Measurements from ENCODE around the gene AGFG2. TPM values are rescaled to one million over a fixed set of nuclear protein-coding genes. Genes with fewer than 3 reads are reported as not detected.

AGFG2 gene
- total RNA-seq, 2 experiments from 2014 or later = 60.9 to 62.5 TPM

DNA sequence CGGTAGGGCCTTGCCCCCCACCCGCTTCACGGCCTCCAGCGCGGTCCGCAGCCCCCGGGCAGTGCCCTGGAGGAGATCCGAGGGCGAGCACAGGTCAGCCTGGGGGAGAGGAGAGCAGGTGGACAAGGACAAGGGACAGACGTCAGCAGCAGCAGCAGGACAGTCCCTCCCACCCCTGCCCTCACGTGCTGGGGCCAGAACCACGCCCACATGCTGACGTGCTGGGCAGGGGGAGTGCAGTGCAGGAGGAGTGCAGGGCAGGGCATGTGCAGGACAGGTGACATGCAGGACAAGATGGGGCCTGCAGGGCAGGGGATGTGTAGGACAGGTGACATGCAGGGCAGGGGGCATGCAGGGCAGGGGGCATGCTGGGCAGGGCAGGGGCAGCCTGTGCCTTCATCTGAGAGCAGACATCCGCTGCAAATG, 36.2 kb downstream of the AGFG2 start:
- ChIA-PET POLR2A (no interaction called here), CTCF (interaction anchor here (0.9 kb wide), 1 partner anchor 10 kb away, joined by 3 read pairs; no protein-coding TSS in a partner anchor)
- H3K4me3 Mint-ChIP-seq = no peak overlapping the region
- H3K9me3 Mint-ChIP-seq = no peaks in the 10 kb centered on the region
- no peaks in the 10 kb centered on the region for H3K27me3 Mint-ChIP-seq
- peaks cover 9% of the 10 kb centered on the region for H3K4me1 Mint-ChIP-seq (ENCODE audit: low read depth)
- DNase-seq = no peak
- peaks cover 25% of the 10 kb centered on the region for H3K36me3 Mint-ChIP-seq
- H3K27ac Mint-ChIP-seq = no peak overlapping the region
- intact Hi-C loops (cut with micrococcal nuclease) = no loop called here

DNA sequence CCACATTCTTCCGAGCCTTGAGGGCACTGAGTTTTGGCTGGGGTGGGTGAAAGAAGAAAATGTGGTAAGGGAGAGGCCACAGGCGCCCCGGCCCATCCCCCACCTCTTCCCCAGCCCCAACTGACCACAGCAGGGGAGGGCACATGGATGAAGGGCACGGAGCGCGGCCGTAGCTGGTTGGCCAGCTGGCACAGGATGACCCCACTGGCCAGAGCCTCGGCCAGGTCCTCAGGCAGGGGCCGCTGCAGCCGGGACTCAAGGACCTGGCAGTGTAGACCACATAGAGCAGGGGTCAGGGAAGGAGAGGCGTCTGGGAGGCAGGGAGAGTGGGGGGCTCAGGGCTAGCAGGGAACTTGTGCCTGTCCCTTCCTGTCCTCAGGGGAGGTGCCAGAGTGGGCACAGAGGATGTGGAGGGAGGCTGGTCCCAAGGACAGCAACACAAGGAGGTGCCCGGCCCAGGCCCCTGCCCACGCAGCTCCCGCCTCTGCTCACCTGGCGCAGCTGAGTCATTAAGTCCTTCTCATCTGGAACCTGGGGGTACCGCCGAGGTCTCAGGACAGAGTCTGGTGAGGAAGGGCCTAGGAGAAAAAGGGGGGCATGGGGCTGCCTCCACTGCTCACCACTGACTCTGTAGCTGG, 36.9 kb downstream of the AGFG2 start:
- no peak overlapping the region for H3K27ac Mint-ChIP-seq
- H3K4me1 Mint-ChIP-seq (ENCODE audit: low read depth) = peaks cover 6% of the 10 kb centered on the region
- H3K4me3 Mint-ChIP-seq = no peak overlapping the region
- no peak for DNase-seq
- peaks cover 25% of the 10 kb centered on the region for H3K36me3 Mint-ChIP-seq
- intact Hi-C loops (cut with micrococcal nuclease) = no loop called here
- ChIA-PET POLR2A (no interaction called here), CTCF (no interaction called here)
- H3K27me3 Mint-ChIP-seq = no peaks in the 10 kb centered on the region
- H3K9me3 Mint-ChIP-seq = no peaks in the 10 kb centered on the region

DNA sequence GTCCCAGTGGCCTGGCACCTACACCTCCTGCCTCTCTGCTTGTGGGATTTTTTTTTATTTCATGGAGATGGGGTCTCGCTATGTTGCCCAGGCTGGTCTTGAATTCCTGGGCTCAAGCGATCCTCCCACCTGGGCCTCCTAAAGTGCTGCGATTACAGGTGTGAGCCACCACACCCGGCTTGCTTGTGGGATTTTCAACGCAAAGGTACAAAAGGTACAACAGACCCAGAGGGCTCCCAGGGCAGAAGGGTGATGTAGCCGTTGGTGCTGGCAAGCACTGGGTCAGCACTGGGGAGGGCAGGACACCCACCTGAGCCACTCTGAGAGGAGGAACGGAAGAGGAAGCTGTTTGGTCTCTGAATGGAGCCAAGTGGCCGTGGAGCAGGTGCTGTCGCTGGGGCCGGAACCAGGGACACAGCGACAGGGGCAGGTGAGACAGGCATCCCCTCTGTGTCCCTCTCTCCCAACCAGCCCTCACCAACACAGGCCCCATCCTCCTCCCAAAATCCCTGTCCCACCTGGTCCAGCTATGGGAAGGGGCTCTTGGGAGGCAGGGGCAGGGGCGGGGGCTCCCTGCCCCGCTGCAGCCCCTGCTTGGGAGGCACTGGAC, 37.5 kb downstream of the AGFG2 start:
- CTCF ChIA-PET = no interaction called here

DNA sequence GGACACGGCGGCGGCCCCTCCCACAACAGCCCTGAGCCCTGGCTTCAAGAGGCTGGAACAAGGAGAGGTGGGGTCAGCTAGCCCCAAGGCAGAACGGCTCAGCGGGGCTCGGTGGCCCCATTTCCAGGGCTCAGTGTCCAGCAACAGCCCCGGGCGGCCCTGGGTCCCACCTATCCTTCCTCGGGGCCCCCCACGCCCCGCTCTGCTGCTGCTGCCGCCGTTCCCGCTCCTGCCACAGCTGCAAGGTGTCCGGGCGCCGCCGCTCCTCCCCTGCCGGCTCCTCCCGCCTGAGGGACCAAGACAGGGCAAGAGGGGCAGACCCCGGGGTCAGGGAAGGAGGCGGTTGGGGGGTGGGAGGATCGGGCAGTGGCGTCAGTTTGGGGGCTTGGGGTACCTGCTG, 38.1 kb downstream of the AGFG2 start:
- Mint-ChIP-seq H3K36me3 (peaks cover 31% of the 10 kb centered on the region), H3K4me1 (ENCODE audit: low read depth) (peaks cover 1% of the 10 kb centered on the region), H3K4me3 (no peak overlapping the region), H3K9me3 (no peaks in the 10 kb centered on the region), H3K27ac (no peak overlapping the region), H3K27me3 (no peaks in the 10 kb centered on the region)
- no peak for DNase-seq
- intact Hi-C loops (cut with micrococcal nuclease) = no loop called here
- ChIA-PET CTCF (interaction anchor here (1.3 kb wide), 1 partner anchor 129 kb away, joined by 5 read pairs; the partner anchor contains the start of gene POP7), POLR2A (no interaction called here)

More for the DNA sequence above, 37.5 kb downstream of the AGFG2 start:
- no peak overlapping the region for H3K27ac Mint-ChIP-seq
- intact Hi-C loops (cut with micrococcal nuclease) = no loop called here
- H3K27me3 Mint-ChIP-seq = no peaks in the 10 kb centered on the region
- DNase-seq = no peak
- H3K4me1 Mint-ChIP-seq (ENCODE audit: low read depth) = peaks cover 6% of the 10 kb centered on the region
- POLR2A ChIA-PET = no interaction called here
- H3K36me3 Mint-ChIP-seq = peaks cover 30% of the 10 kb centered on the region
- no peak overlapping the region for H3K4me3 Mint-ChIP-seq
- no peaks in the 10 kb centered on the region for H3K9me3 Mint-ChIP-seq

DNA sequence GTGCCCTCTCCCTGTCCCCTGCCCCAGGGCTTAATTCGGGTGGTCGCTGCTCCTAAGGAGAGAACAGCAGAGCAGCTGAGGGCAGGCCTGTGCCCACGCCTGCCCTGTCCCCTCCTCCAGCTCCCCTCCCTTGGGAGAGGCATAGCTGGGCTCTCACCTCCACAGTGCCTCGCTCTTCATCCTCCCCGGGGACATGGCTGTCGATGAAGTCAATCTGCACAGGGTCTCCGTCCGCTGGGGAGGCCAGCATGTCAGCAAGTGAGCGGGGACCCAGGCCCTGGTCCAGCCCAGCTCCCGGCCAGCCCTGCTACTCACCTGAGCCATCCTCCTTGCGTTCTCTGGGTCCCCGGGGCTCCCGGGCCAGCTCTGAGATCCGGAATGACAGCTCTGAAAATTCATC, 38.5 kb downstream of the AGFG2 start:
- ChIA-PET POLR2A (no interaction called here), CTCF (interaction anchor here (1.3 kb wide), 1 partner anchor 128 kb away, joined by 5 read pairs; the partner anchor contains the start of gene POP7)
- no peaks in the 10 kb centered on the region for H3K9me3 Mint-ChIP-seq
- no peak overlapping the region for H3K4me3 Mint-ChIP-seq
- H3K27ac Mint-ChIP-seq = no peak overlapping the region
- intact Hi-C loops (cut with micrococcal nuclease) = no loop called here
- peaks cover 4% of the 10 kb centered on the region for H3K4me1 Mint-ChIP-seq (ENCODE audit: low read depth)
- DNase-seq = no peak
- no peaks in the 10 kb centered on the region for H3K27me3 Mint-ChIP-seq
- peaks cover 33% of the 10 kb centered on the region for H3K36me3 Mint-ChIP-seq

DNA sequence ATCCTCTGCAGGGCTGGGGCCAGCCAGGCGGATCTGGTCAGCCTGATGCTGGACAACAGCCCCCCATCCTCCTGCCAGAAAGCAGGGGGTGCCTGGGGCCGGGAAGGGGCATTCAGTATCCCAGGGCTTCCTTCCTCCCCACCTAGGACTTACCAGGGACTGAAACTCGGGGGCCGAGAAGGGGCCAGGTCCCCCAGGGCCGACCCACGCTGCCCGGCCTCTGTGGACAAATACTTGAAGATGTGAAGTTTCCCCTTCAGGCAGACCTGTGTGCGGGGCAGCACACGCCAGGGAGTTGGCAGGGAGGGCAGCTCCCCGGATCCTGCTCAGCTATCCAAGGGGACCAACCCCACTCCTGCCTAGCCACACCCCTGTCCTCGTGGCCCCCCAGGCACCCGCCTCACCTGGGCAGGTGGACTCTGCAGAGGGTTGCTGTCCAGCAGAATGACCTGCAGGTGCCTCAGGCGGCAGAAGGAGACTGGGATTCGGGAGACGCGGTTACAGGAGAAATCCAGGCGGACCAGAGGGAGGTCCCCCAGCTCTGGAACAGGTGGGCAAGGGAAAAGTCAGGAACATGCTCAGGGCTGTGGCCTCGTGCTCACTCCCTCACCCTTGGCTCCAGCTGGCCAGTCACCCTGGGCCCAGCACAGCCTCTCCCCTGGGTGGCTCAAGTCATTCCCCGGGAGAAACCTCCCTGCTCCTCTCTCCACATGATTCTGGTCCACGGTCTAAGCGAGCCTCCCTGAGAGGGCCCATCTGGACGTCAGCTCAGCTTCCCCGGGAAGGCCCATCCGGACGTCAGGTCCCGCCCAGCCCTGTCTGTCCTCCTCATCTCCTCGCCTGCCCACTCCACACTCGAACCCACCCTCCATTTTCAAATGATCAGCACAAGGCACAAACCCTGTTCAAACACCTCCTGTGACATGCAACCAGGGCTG, 39.5 kb downstream of the AGFG2 start:
- Mint-ChIP-seq H3K27ac (no peak overlapping the region), H3K27me3 (no peaks in the 10 kb centered on the region), H3K4me3 (no peak overlapping the region), H3K4me1 (ENCODE audit: low read depth) (peaks cover 15% of the 10 kb centered on the region), H3K36me3 (peaks cover 34% of the 10 kb centered on the region), H3K9me3 (no peaks in the 10 kb centered on the region)
- intact Hi-C loops (cut with micrococcal nuclease) = no loop called here
- POLR2A ChIA-PET = no interaction called here
- no peak for DNase-seq
- CTCF ChIA-PET = interaction anchor here (0.9 to 1.3 kb wide), 2 partner anchors 13 to 127 kb away, joined by 3 to 5 read pairs; partner anchors contain the start of gene POP7

DNA sequence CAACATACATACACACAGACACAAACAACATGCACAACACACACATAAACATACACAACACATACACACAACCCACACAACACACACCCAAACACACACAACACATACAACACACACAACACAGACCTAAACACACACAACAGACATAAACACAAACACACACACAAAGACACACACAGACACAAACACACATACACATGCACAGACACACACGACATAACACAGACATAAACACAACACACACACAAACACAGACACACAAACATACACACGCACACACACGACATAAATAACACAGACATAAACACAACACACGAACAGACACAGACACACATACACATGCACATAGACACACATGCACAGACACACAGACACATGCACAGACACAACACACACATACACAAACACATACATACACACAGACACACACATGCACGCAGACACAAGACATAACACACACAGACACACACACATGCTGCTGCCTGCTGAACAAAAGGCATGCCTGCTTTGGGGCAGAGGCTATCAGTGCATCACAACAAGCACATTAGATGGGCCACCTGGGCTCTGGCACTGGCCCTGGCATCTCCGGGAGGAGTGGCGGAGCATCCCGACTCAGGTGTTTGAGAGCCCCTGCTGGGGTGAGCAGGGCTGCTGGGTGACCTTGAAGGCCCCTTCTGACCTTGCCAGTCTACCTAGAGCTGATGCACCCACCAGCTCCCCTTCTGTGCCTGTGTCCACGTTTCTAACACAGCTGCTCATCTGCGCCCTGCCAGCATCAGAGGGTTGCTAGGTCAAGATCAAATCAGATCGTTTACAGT, 41.7 kb downstream of the AGFG2 start:
- intact Hi-C loops (cut with micrococcal nuclease) = no loop called here

DNA sequence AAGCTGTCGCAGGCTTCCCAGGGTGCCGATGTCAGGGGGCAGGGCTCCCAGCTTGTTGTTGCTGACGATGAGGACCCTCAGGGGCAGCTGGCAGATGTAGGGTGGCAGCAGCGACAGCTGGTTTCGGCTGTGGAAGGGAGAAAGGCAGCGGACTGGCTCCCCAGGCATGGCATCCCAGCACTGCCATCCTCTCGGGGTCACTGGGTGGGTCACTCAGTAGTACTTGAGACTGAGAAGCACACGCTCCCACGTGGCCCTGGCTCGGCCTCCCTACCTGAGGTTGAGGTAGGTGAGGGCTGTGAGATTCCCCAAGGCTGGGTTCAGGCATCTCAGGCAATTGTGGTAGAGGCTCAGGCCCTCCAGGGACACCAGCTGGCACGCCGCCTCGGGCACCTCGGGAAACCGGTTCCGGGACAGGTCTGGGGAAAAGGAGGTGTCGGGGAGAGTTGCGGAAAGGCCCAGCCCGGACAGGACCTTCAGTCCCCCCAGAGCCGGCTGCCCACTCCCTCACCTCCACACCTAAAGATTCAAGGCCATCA, 43.1 kb downstream of the AGFG2 start:
- H3K27ac Mint-ChIP-seq = peak overlapping the region; percentile 98
- H3K9me3 Mint-ChIP-seq = no peaks in the 10 kb centered on the region
- peaks cover 19% of the 10 kb centered on the region for H3K36me3 Mint-ChIP-seq
- peaks cover 2% of the 10 kb centered on the region for H3K27me3 Mint-ChIP-seq
- DNase-seq = no peak
- H3K4me3 Mint-ChIP-seq = no peak overlapping the region
- ChIA-PET CTCF (interaction anchor here (1.0 to 1.8 kb wide), 3 partner anchors 18 to 123 kb away, joined by 3 to 9 read pairs (median 7); no protein-coding TSS in a partner anchor), POLR2A (no interaction called here)
- H3K4me1 Mint-ChIP-seq (ENCODE audit: low read depth) = peaks cover 20% of the 10 kb centered on the region
- intact Hi-C loops (cut with micrococcal nuclease) = no loop called here

More for the DNA sequence above, 41.7 kb downstream of the AGFG2 start:
- POLR2A ChIA-PET = no interaction called here
- H3K9me3 Mint-ChIP-seq = no peaks in the 10 kb centered on the region
- no peaks in the 10 kb centered on the region for H3K27me3 Mint-ChIP-seq
- no peak for DNase-seq
- H3K36me3 Mint-ChIP-seq = peaks cover 24% of the 10 kb centered on the region
- H3K27ac Mint-ChIP-seq = no peak overlapping the region
- CTCF ChIA-PET = interaction anchor here (1.8 kb wide), 1 partner anchor 16 kb away, joined by 9 read pairs; no protein-coding TSS in a partner anchor
- no peak overlapping the region for H3K4me3 Mint-ChIP-seq
- H3K4me1 Mint-ChIP-seq (ENCODE audit: low read depth) = peaks cover 20% of the 10 kb centered on the region

DNA sequence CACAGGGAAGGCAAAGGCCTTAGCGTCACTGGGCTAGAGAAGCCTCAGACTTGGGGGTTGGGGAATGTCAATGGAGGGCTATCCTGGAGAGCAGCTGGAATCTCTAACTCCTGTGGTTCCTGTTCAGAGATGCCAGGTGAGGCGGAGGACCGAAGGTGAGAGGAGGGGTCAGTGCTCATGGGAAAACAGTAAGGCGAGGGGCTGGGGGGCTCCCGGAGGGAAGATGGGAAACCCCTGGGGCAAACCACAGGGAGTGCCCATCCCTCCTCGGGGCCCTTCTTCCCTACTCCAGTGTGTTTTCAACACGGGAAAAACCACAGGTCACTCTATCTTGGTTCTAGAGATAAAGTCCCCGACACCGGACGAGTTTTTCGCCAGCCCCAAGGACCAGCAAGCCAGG, 43.6 kb downstream of the AGFG2 start:
- Mint-ChIP-seq H3K27me3 (peaks cover 2% of the 10 kb centered on the region), H3K4me1 (ENCODE audit: low read depth) (peaks cover 20% of the 10 kb centered on the region), H3K36me3 (peaks cover 17% of the 10 kb centered on the region), H3K9me3 (no peaks in the 10 kb centered on the region), H3K27ac (peak overlapping the region; percentile 98), H3K4me3 (no peak overlapping the region)
- ChIA-PET POLR2A (no interaction called here), CTCF (interaction anchor here (1.4 to 4.6 kb wide), 4 partner anchors 11 to 100 kb away, joined by 3 to 30 read pairs (median 14); no protein-coding TSS in a partner anchor)
- no peak for DNase-seq
- intact Hi-C loops (cut with micrococcal nuclease) = loop anchor here (1.0 kb wide), 1 partner anchor 36 kb away; no protein-coding TSS in a partner anchor

DNA sequence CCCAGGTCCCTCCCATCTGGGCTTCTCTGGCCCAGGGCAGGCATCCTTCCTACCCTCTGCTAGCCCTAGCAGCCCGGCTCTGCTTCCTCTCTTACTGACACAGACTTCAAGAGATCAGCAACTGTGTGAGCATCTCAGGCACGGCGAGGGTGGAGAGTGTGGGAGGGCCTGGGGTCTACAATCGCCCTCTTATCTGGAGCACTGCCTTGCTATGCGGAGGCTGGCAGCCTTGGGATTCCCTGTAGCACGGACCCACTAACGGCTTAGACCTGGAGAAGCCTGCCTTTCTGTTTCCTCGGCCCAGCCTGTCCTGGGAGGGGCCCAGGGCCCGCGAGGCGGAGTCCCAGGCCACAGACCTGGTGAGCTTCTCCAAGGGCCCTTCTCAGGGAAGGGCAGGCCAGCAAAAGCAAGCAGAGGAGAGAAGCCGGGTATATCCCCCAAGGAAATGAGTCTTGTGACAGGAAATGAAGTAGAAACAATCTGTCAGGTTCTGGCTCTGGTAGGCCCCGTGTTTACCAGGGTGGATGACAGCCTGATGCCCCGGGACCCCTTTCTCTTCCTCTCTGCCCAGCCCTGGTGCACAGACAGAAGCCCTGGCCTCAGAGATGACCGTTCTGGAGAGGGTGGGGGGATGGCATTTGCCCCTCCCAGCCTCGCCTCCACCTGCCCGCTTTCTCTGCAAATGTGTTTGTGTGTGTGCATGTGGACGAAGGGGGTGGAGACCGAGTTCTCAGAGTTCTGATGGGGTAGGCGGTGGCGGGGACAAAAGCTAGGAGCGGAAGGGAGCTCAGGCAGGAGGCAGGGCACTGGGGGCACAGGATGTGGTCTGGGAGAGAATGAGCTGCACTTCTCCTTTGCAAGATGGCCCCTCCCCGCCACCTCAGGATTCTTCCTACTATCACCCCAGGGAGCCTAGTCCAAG, 44.4 kb downstream of the AGFG2 start:
- H3K4me1 Mint-ChIP-seq (ENCODE audit: low read depth) = peaks cover 20% of the 10 kb centered on the region
- POLR2A ChIA-PET = interaction anchor here (0.6 to 4.1 kb wide), 7 partner anchors 13 to 154 kb away, joined by 3 to 31 read pairs (median 5); partner anchors contain the start of genes MOSPD3 and ZCWPW1
- peaks cover 2% of the 10 kb centered on the region for H3K27me3 Mint-ChIP-seq
- intact Hi-C loops (cut with micrococcal nuclease) = loop anchor here (1.0 kb wide), 1 partner anchor 37 kb away; no protein-coding TSS in a partner anchor
- peak overlapping the region; percentile 85 for H3K4me3 Mint-ChIP-seq
- peak; percentile 87 for DNase-seq
- peaks cover 16% of the 10 kb centered on the region for H3K36me3 Mint-ChIP-seq
- CTCF ChIA-PET = interaction anchor here (0.5 to 4.6 kb wide), 10 partner anchors 12 to 142 kb away, joined by 3 to 38 read pairs (median 8); partner anchors contain the start of genes GIGYF1 and POP7
- peak overlapping the region; percentile 98 for H3K27ac Mint-ChIP-seq
- no peaks in the 10 kb centered on the region for H3K9me3 Mint-ChIP-seq

Measured in activated CD4-positive, alpha-beta memory T cell treated with anti-CD3 and anti-CD28 coated beads for 36 hours (primary cell).